Activated CD4-positive, alpha-beta T cell treated with anti-CD3 and anti-CD28 coated beads for 24 hours (primary cell): ENCODE data around the gene CYP2C19.
"Not testable (repeated sequence)": the region's sequence is repeated elsewhere in the genome, so short reads cannot be mapped to it uniquely, and the experiment has no call there.

Experiments used
- DNase-seq, 2 donors: peaks; one replicate each; pipeline ENCODE4 v3.0.0-alpha.2; 2020; ENCODE audit warnings: low read depth in 2 of 2

Gene CYP2C19

GRCh38 chr10:94879214-94879613, 116.7 kb downstream of the CYP2C19 start:
- no peak for DNase-seq

GRCh38 chr10:94889123-94889522, 126.6 kb downstream of the CYP2C19 start:
- no peak for DNase-seq

- DNase-seq, result no peak
Measured at GRCh38 chr10:94890264-94891022, 128.0 kb downstream of the CYP2C19 start.

DNA sequence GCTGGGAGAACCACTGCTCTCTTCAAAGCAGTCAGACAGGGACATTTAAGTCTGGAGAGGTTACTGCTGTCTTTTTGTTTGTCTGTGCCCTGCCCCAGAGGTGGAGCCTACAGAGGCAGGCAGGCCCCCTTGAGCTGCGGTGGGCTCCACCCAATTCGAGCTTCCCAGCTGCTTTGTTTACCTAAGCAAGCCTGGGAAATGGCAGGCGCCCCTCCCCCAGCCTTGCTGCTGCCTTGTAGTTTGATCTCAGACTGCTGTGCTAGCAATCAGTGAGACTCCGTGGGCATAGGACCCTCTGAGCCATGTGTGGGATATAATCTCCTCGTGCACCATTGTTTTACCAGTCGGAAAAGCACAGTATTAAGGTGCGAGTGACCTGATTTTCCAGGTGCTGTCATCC, 135.9 kb downstream of the CYP2C19 start:
- not testable (repeated sequence) for DNase-seq

DNA sequence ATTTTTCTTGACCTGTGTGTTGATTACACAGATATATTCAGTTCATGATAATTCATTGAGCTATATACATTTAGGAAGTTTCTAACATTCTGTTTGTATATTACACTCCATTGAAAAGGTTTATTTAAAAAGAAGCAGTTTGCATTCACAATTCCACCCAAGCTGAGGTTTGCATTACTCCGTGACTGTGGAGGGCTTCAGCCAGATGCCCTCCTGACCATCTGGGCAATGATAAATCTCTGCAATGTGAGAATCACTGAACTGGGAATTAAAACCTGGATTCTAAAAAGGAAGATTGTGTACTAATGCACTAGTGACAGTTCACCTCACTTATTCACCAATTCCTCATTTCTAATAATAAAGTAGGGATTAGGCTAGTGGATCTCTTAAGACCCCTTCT, 139.6 kb downstream of the CYP2C19 start:
- no peak for DNase-seq

DNA sequence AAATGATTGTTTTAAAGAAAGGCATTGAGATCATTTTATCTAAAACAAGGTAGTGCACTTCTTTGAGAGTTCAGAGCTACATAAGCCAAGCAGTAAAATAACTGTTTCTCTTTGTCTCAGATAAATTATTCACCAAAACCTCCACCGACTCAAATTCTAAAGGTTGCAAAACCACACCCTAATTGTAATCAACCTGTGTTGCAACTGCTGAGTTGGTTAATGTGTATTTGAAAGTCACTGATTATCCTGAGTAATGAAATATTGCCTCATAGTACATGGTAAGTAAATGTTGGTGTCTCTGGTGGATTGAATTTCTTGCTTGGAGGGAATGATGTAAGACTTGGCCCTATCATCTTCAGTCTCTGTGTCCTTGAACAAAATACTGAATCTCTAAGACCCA, 140.1 kb downstream of the CYP2C19 start:
- no peak for DNase-seq
